OCI-LY7 (cell line): ENCODE measurements around the gene ERCC1.

Experiments used
- EZH2phosphoT487 ChIP-seq: fragments of 200-600 bp; sonication (generic); IDR thresholded peaks from 2 replicates; pipeline ENCODE4 v1.6.1; 2018; ENCODE audit warnings: low read depth, borderline replicate concordance, mild to moderate bottlenecking, mixed run types, antibody characterized with exemption, low read length, moderate library complexity, mixed read lengths
- TF ChIP-seq, protein P1 (sequence below): fragments of 200-600 bp; sonication (generic); conservative IDR thresholded peaks from 2 replicates; pipeline ENCODE4 v1.5.1; 2014; ENCODE audit warnings: mild to moderate bottlenecking, antibody characterized with exemption, low read length, moderate library complexity, mixed read lengths

DNA sequence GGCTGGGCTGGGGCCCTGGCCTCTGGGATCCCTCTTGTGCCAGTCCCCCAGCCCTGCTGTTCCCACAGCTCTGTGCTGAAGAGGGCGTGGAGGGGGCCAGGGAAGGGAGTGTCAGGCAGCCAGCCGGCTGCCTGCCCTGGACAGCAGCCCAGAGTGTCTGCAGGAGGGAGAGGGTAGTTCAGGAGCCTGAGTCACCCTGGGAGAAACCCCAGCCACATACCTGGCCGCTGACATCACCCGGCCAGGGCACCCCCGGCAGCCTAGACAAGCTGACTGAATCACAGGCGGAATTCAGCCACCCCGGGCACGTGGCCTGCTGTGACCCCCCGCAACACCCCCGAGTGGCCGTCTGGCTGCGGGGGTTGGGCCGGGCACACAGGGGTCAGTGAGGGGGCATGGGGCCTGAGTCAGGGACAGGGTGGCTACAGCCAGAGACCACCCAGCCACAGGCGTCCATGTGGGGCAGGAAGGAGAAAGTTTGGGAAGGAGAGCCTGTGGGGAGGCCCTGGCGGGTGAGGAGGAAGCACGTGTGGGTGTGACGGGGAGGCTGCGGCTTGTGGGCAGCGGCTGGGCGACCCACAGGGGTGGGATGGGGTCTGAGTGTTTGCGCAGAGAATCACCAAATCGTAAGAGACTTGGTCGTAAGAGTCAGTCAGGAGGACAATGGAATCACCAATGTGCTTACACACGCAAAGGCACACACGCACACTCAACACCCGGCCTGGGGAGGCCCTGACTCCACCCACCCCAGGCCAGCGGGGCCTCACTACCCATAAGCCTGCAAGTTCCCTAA lies 32.2 kb upstream of the ERCC1 start:
- TF ChIP-seq, protein P1, sequence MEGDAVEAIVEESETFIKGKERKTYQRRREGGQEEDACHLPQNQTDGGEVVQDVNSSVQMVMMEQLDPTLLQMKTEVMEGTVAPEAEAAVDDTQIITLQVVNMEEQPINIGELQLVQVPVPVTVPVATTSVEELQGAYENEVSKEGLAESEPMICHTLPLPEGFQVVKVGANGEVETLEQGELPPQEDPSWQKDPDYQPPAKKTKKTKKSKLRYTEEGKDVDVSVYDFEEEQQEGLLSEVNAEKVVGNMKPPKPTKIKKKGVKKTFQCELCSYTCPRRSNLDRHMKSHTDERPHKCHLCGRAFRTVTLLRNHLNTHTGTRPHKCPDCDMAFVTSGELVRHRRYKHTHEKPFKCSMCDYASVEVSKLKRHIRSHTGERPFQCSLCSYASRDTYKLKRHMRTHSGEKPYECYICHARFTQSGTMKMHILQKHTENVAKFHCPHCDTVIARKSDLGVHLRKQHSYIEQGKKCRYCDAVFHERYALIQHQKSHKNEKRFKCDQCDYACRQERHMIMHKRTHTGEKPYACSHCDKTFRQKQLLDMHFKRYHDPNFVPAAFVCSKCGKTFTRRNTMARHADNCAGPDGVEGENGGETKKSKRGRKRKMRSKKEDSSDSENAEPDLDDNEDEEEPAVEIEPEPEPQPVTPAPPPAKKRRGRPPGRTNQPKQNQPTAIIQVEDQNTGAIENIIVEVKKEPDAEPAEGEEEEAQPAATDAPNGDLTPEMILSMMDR: no peak
- TF ChIP-seq EZH2phosphoT487: no peak
